Measurements from ENCODE around the gene TBC1D8B.
A peak's percentile ranks its signal among the peaks of the same experiment; 100 is the strongest.

Gene TBC1D8B

GRCh38 chrX:106899276-106899675, 96.8 kb downstream of the TBC1D8B start:
- peaks cover 25% of the 10 kb centered on the region for H3K4me1 ChIP-seq (ENCODE audit: control insufficient read depth, insufficient read depth, low read length)
- H3K4me3 ChIP-seq (ENCODE audit: low read length), result no peak overlapping the region
- peaks cover 11% of the 10 kb centered on the region for H3K27me3 ChIP-seq (ENCODE audit: control insufficient read depth, insufficient read depth, low read length)
- H3K9me3 ChIP-seq (replicated peaks; ENCODE audit: low read length), result no peaks in the 10 kb centered on the region
- H3K4me2 ChIP-seq (ENCODE audit: low read length), result no peak overlapping the region
- H3K36me3 ChIP-seq (ENCODE audit: insufficient read depth, low read length), result no peaks in the 10 kb centered on the region
- H3K9ac ChIP-seq (ENCODE audit: low read depth, low read length), result no peak overlapping the region

DNA sequence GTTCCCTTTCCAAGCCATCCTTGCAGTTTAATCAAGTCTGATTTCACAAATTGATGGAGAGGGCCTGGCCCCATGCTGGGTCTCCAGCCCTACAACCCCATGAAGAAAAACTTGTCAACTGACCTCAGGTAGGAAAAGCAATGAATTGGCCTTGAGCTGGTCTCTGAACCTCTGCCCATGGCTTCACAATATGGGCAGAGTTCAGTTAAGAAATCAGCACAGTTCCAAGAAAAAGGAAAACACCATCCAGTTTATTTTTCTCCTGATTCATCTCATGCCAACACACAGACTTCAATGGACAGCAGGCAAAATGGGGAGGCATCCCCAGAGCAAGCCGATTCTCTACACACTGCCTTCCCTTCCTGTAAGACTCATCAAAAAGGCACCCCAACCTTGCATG, 97.4 kb downstream of the TBC1D8B start:
- H3K4me3 ChIP-seq (ENCODE audit: low read length), result no peak overlapping the region
- H3K4me2 ChIP-seq (ENCODE audit: low read length), result no peak overlapping the region
- no peaks in the 10 kb centered on the region for H3K9me3 ChIP-seq (replicated peaks; ENCODE audit: low read length)

DNA sequence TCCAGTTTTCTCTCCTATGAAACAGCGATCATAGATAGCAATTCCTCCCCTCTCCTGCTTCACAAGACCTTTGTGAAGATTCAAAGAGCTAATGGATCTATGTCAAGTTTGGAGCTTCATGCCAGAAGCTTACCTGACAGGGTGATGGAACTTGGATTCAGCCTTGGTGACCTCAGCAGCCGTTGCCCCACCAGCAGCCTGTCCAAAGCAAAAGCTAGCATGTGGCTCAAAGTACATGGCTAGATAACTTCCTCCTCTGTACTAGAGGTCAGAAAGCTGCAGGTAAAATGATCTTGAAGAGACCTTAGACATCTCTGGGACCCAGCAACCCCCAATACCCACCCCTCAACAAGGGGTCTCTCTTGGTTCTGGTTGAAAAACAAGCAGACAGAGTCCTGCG, 98.9 kb downstream of the TBC1D8B start:
- Histone ChIP-seq H3K27me3 (ENCODE audit: control insufficient read depth, insufficient read depth, low read length) (peaks cover 11% of the 10 kb centered on the region), H3K4me2 (ENCODE audit: low read length) (no peak overlapping the region), H3K36me3 (ENCODE audit: insufficient read depth, low read length) (no peaks in the 10 kb centered on the region), H3K9ac (ENCODE audit: low read depth, low read length) (no peak overlapping the region), H3K4me1 (ENCODE audit: control insufficient read depth, insufficient read depth, low read length) (peaks cover 5% of the 10 kb centered on the region), H3K4me3 (ENCODE audit: low read length) (no peak overlapping the region), H3K9me3 (replicated peaks; ENCODE audit: low read length) (no peaks in the 10 kb centered on the region)

More for the DNA sequence above, 97.4 kb downstream of the TBC1D8B start:
- Histone ChIP-seq H3K4me1 (ENCODE audit: control insufficient read depth, insufficient read depth, low read length) (peaks cover 20% of the 10 kb centered on the region), H3K27me3 (ENCODE audit: control insufficient read depth, insufficient read depth, low read length) (peaks cover 11% of the 10 kb centered on the region), H3K9ac (ENCODE audit: low read depth, low read length) (no peak overlapping the region), H3K36me3 (ENCODE audit: insufficient read depth, low read length) (no peaks in the 10 kb centered on the region)

DNA sequence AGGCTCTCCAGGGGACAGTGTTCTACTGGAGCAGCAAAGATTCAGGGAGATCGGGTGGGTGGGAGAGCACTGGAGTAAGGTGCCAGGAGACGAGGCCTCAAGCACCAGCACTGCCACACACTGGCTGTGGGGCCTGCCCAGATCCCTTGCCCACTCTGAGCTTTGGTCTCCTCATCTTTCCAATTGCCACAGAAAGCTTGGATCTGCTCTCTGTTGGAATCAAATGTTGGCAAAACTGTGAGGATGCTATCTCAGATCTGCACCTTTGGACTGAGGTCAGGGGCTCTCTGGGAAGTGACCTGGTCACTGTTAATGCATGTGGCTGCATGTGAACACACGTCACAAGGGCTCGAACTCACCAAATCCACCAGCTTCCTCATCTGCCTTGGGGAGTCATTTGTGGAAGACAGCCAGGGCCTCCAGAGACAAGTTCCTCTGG, 99.3 kb downstream of the TBC1D8B start:
- Histone ChIP-seq H3K4me1 (ENCODE audit: control insufficient read depth, insufficient read depth, low read length) (peaks cover 4% of the 10 kb centered on the region), H3K9me3 (replicated peaks; ENCODE audit: low read length) (no peaks in the 10 kb centered on the region), H3K27me3 (ENCODE audit: control insufficient read depth, insufficient read depth, low read length) (peaks cover 12% of the 10 kb centered on the region), H3K36me3 (ENCODE audit: insufficient read depth, low read length) (no peaks in the 10 kb centered on the region), H3K4me3 (ENCODE audit: low read length) (no peak overlapping the region), H3K4me2 (ENCODE audit: low read length) (no peak overlapping the region), H3K9ac (ENCODE audit: low read depth, low read length) (no peak overlapping the region)

DNA sequence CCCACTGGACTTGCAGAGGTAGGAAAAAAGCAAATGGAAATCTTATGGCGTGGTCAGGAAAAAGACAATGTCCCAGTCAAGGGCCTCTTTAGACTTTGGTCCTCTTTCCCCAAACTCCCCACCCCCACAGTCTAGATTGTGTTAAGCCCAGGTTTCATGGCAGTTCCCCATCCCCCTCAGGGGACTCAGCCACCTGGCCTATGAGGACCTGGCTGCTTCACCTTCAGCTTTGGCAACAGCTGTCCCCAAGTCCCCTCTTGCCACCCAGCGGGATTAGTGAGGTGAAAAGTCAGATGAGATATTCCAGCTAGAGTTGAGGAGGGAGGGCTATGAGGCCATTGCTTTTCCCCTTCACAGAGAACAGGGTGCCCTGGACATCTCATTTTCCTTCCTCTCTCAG, 100.2 kb downstream of the TBC1D8B start:
- Histone ChIP-seq H3K27me3 (ENCODE audit: control insufficient read depth, insufficient read depth, low read length) (peaks cover 16% of the 10 kb centered on the region), H3K4me1 (ENCODE audit: control insufficient read depth, insufficient read depth, low read length) (no peaks in the 10 kb centered on the region), H3K36me3 (ENCODE audit: insufficient read depth, low read length) (no peaks in the 10 kb centered on the region), H3K9ac (ENCODE audit: low read depth, low read length) (no peak overlapping the region), H3K9me3 (replicated peaks; ENCODE audit: low read length) (no peaks in the 10 kb centered on the region), H3K4me2 (ENCODE audit: low read length) (no peak overlapping the region), H3K4me3 (ENCODE audit: low read length) (no peak overlapping the region)

- H3K27me3 ChIP-seq (ENCODE audit: control insufficient read depth, insufficient read depth, low read length), result peaks cover 16% of the 10 kb centered on the region
These were observed 100.9 kb downstream of the TBC1D8B start, which contains the start of gene RIPPLY1 for GRCh38 chrX:106903291-106903824. TSS of gene RIPPLY1 (minus strand) at chrX:106903341. CDS start at chrX:106903287, 54 bp downstream.

DNA sequence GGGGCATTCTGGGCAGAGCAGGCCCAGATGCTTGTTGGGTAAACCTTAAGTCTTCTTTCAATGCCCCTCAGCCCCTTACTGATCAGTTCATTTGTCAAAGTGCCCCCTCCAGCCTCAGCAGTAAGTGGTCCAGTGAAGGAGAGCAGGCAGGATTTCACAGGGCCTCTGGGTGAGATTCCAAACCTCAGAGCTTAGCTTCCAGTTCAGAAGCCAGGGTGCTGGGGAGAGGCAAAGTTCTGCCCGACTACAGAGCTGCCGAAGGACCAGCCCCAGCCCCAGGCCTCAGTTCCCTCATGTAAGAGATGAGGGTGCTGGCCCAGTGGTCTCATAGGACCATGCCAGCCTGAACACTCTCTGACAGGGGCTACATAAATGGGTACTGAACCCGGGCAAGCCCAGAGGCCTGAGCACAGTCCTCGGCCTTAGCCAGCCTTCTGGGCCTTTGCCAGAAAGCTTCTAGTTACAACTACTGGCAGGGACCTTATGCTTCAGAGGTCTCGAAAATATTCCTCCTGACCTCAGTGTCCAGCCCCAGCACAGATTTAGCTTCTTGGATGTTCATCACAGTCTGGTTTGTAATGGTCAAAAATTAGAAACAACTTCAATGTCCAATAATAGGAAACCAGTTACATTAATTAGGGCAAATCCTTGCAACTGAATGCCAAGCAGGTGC, 101.5 kb downstream of the TBC1D8B start:
- H3K4me3 ChIP-seq (ENCODE audit: low read length), result no peak overlapping the region
- no peaks in the 10 kb centered on the region for H3K36me3 ChIP-seq (ENCODE audit: insufficient read depth, low read length)
- no peak overlapping the region for H3K9ac ChIP-seq (ENCODE audit: low read depth, low read length)
- no peaks in the 10 kb centered on the region for H3K4me1 ChIP-seq (ENCODE audit: control insufficient read depth, insufficient read depth, low read length)
- no peak overlapping the region for H3K4me2 ChIP-seq (ENCODE audit: low read length)
- H3K9me3 ChIP-seq (replicated peaks; ENCODE audit: low read length), result no peaks in the 10 kb centered on the region
- H3K27me3 ChIP-seq (ENCODE audit: control insufficient read depth, insufficient read depth, low read length), result peaks cover 16% of the 10 kb centered on the region

More at GRCh38 chrX:106903291-106903824, 100.9 kb downstream of the TBC1D8B start, which contains the start of gene RIPPLY1:
- Histone ChIP-seq H3K9me3 (replicated peaks; ENCODE audit: low read length) (no peaks in the 10 kb centered on the region), H3K9ac (ENCODE audit: low read depth, low read length) (no peak within 1 kb of the TSS), H3K4me3 (ENCODE audit: low read length) (no peak within 1 kb of the TSS), H3K4me1 (ENCODE audit: control insufficient read depth, insufficient read depth, low read length) (no peaks in the 10 kb centered on the region), H3K36me3 (ENCODE audit: insufficient read depth, low read length) (no peaks in the 10 kb centered on the region), H3K4me2 (ENCODE audit: low read length) (no peak within 1 kb of the TSS)

- Histone ChIP-seq H3K4me2 (ENCODE audit: low read length) (no peak overlapping the region), H3K4me1 (ENCODE audit: control insufficient read depth, insufficient read depth, low read length) (no peaks in the 10 kb centered on the region), H3K9me3 (replicated peaks; ENCODE audit: low read length) (no peaks in the 10 kb centered on the region), H3K27me3 (ENCODE audit: control insufficient read depth, insufficient read depth, low read length) (peaks cover 17% of the 10 kb centered on the region), H3K4me3 (ENCODE audit: low read length) (no peak overlapping the region), H3K9ac (ENCODE audit: low read depth, low read length) (no peak overlapping the region), H3K36me3 (ENCODE audit: insufficient read depth, low read length) (no peaks in the 10 kb centered on the region)
These were observed 102.7 kb downstream of the TBC1D8B start for GRCh38 chrX:106905064-106905708.

GRCh38 chrX:106906361-106906760, 103.9 kb downstream of the TBC1D8B start:
- H3K36me3 ChIP-seq (ENCODE audit: insufficient read depth, low read length), result no peaks in the 10 kb centered on the region
- no peaks in the 10 kb centered on the region for H3K4me1 ChIP-seq (ENCODE audit: control insufficient read depth, insufficient read depth, low read length)
- H3K27me3 ChIP-seq (ENCODE audit: control insufficient read depth, insufficient read depth, low read length), result peaks cover 18% of the 10 kb centered on the region
- H3K4me2 ChIP-seq (ENCODE audit: low read length), result no peak overlapping the region
- no peak overlapping the region for H3K4me3 ChIP-seq (ENCODE audit: low read length)
- no peaks in the 10 kb centered on the region for H3K9me3 ChIP-seq (replicated peaks; ENCODE audit: low read length)
- no peak overlapping the region for H3K9ac ChIP-seq (ENCODE audit: low read depth, low read length)

DNA sequence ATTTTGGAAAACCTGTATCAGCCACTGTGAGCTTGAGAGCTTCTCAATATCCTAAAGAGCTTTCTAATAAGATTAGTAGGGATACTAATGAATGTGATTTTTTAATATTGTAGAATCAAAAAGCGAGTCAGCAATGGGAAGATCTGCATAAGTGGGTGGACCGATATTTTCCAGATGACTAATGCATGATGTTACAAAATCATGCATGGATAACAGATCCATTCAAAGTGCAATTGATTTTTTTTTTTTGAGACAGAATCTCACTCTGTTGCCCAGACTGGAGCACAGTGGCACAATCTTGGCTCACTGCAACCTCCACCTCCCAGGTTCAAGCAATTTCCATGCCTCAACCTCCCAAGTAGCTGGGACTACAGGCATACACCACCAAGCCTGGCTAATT, 110.4 kb downstream of the TBC1D8B start:
- peaks cover 12% of the 10 kb centered on the region for H3K4me1 ChIP-seq (ENCODE audit: control insufficient read depth, insufficient read depth, low read length)
- H3K27me3 ChIP-seq (ENCODE audit: control insufficient read depth, insufficient read depth, low read length), result peaks cover 16% of the 10 kb centered on the region
- no peak overlapping the region for H3K9ac ChIP-seq (ENCODE audit: low read depth, low read length)
- no peak overlapping the region for H3K4me3 ChIP-seq (ENCODE audit: low read length)
- H3K4me2 ChIP-seq (ENCODE audit: low read length), result no peak overlapping the region
- H3K36me3 ChIP-seq (ENCODE audit: insufficient read depth, low read length), result no peaks in the 10 kb centered on the region
- H3K9me3 ChIP-seq (replicated peaks; ENCODE audit: low read length), result no peaks in the 10 kb centered on the region

GRCh38 chrX:106917830-106918500, 115.5 kb downstream of the TBC1D8B start:
- peak overlapping the region; percentile 23 for H3K4me2 ChIP-seq (ENCODE audit: low read length)
- peaks cover 14% of the 10 kb centered on the region for H3K4me1 ChIP-seq (ENCODE audit: control insufficient read depth, insufficient read depth, low read length)
- no peaks in the 10 kb centered on the region for H3K27me3 ChIP-seq (ENCODE audit: control insufficient read depth, insufficient read depth, low read length)
- no peak overlapping the region for H3K9ac ChIP-seq (ENCODE audit: low read depth, low read length)
- H3K36me3 ChIP-seq (ENCODE audit: insufficient read depth, low read length), result no peaks in the 10 kb centered on the region
- H3K9me3 ChIP-seq (replicated peaks; ENCODE audit: low read length), result no peaks in the 10 kb centered on the region
- H3K4me3 ChIP-seq (ENCODE audit: low read length), result no peak overlapping the region
